Liver (tissue), 3 donors: ENCODE results near the gene PLAU.

Experiments
- CTCF ChIP-seq: fragments of 150-350 bp; IDR thresholded peaks from 2 replicates; pipeline ENCODE4 v1.5.1; 2017; ENCODE audit warnings: improper control_type of control experiment, low read depth, low read length; ENCODE audit not compliant: missing input control
- EGR1 ChIP-seq, 2 donors: IDR thresholded peaks; 2 replicates each; pipeline ENCODE4 v1.6.1; 2016 to 2018; ENCODE audit warnings: antibody characterized with exemption in 2 of 2, low read depth in 2 of 2
- FOXA1 ChIP-seq: IDR thresholded peaks from 2 replicates; pipeline ENCODE4 v1.6.1; 2016; ENCODE audit warnings: antibody characterized with exemption
- GABPA ChIP-seq, 2 donors: IDR thresholded peaks in 1 of 2; conservative IDR thresholded peaks in 1 of 2; 2 replicates each; pipeline ENCODE4 v1.6.1; 2016; ENCODE audit warnings: antibody characterized with exemption in 2 of 2, mild to moderate bottlenecking in 1 of 2, moderate library complexity in 1 of 2
- JUND ChIP-seq, 2 donors: IDR thresholded peaks; 2 replicates each; pipeline ENCODE4 v1.6.1; 2016; ENCODE audit warnings: antibody characterized with exemption in 2 of 2
- MAX ChIP-seq: IDR thresholded peaks from 2 replicates; pipeline ENCODE4 v1.6.1; 2016; ENCODE audit warnings: antibody characterized with exemption
- RAD21 ChIP-seq, 2 donors: IDR thresholded peaks; 2 replicates each; pipeline ENCODE4 v1.6.1; 2016; ENCODE audit warnings: antibody characterized with exemption in 2 of 2, mild to moderate bottlenecking in 2 of 2
- RXRA ChIP-seq, 2 donors: IDR thresholded peaks; 2 replicates each; pipeline ENCODE4 v1.6.1; 2017 to 2018; ENCODE audit warnings: antibody characterized with exemption in 2 of 2, mild to moderate bottlenecking in 1 of 2
- TAF1 ChIP-seq: conservative IDR thresholded peaks from 2 replicates; pipeline ENCODE4 v1.6.1; 2016; ENCODE audit warnings: antibody characterized with exemption, mild to moderate bottlenecking
- donor health status: healthy.
- donor health status: healthy.

- TF ChIP-seq EGR1 (IDR thresholded peaks at IDR 0.05; ENCODE audit: low read depth in 2 of 2), result no peak
- TF ChIP-seq RXRA (IDR thresholded peaks at IDR 0.05), result no peak
- no peak for TF ChIP-seq CTCF
- TF ChIP-seq RAD21 (IDR thresholded peaks at IDR 0.05), result no peak
- TF ChIP-seq FOXA1, result no peak
- TF ChIP-seq JUND (IDR thresholded peaks at IDR 0.05), result no peak
- no peak for TF ChIP-seq GABPA (IDR thresholded peaks at IDR 0.05 in 1 of 2, conservative IDR thresholded peaks at IDR 0.05 in 1 of 2)
- TF ChIP-seq TAF1, result no peak
- no peak for TF ChIP-seq MAX
These were observed 42.9 kb upstream of the PLAU start for GRCh38 chr10:73867871-73868631.
